ENCODE measurements around the gene TRIP4.
"Not testable (repeated sequence)": the region's sequence is repeated elsewhere in the genome, so short reads cannot be mapped to it uniquely, and the experiment has no call there.

Gene TRIP4

GRCh38 chr15:64383760-64384159 lies 3.9 kb upstream of the TRIP4 start:
- DNase-seq, result no peak

- DNase-seq, result no peak
Observed at GRCh38 chr15:64386291-64386690, 1.3 kb upstream of the TRIP4 start.

GRCh38 chr15:64389036-64389435 lies 1.4 kb downstream of the TRIP4 start:
- no peak for DNase-seq

- not testable (repeated sequence) for DNase-seq
Observed at GRCh38 chr15:64392471-64392870, 4.8 kb downstream of the TRIP4 start.

- no peak for DNase-seq
Observed at GRCh38 chr15:64396789-64397188, 9.2 kb downstream of the TRIP4 start.

- no peak for DNase-seq
Observed at GRCh38 chr15:64398575-64398974, 10.9 kb downstream of the TRIP4 start.

- no peak for DNase-seq
Observed at GRCh38 chr15:64400583-64400982, 12.9 kb downstream of the TRIP4 start.

- no peak for DNase-seq
Observed at GRCh38 chr15:64412216-64412615, 24.6 kb downstream of the TRIP4 start.

- no peak for DNase-seq
Observed at GRCh38 chr15:64422697-64423096, 35.1 kb downstream of the TRIP4 start.

- DNase-seq, result no peak
Observed at GRCh38 chr15:64423970-64424369, 36.3 kb downstream of the TRIP4 start.

- no peak for DNase-seq
Observed at GRCh38 chr15:64425221-64425620, 37.6 kb downstream of the TRIP4 start.

- DNase-seq, result no peak
Observed at GRCh38 chr15:64426845-64427465, 39.3 kb downstream of the TRIP4 start.

GRCh38 chr15:64429448-64429847 lies 41.8 kb downstream of the TRIP4 start:
- no peak for DNase-seq

- no peak for DNase-seq
Observed at GRCh38 chr15:64430000-64430735, 42.5 kb downstream of the TRIP4 start.

GRCh38 chr15:64437982-64438381 lies 50.3 kb downstream of the TRIP4 start:
- DNase-seq, result no peak

GRCh38 chr15:64438653-64439447 lies 51.2 kb downstream of the TRIP4 start:
- DNase-seq, result no peak

GRCh38 chr15:64441852-64442251 lies 54.2 kb downstream of the TRIP4 start:
- DNase-seq, result no peak

GRCh38 chr15:64443016-64443415 lies 55.4 kb downstream of the TRIP4 start:
- DNase-seq, result no peak

- DNase-seq, result no peak
Observed at GRCh38 chr15:64443747-64444621, 56.3 kb downstream of the TRIP4 start.

- no peak for DNase-seq
Observed at GRCh38 chr15:64444836-64445235, 57.2 kb downstream of the TRIP4 start.

- no peak for DNase-seq
Observed at GRCh38 chr15:64447536-64448315, 60.1 kb downstream of the TRIP4 start.
